Astrocyte (in vitro differentiated cells and primary cell): ENCODE data around the gene TRAPPC3.
A peak's percentile ranks its signal among the peaks of the same experiment; 100 is the strongest.

Source experiments
- EZH2 ChIP-seq: IDR thresholded peaks from 2 replicates; pipeline ENCODE4 v1.6.1; 2012; ENCODE audit warnings: mild to moderate bottlenecking, low read length, inconsistent platforms; ENCODE audit not compliant: insufficient read depth
- TF ChIP-seq, protein P1 (sequence below): IDR thresholded peaks from 2 replicates; pipeline ENCODE4 v1.5.1; 2011; ENCODE audit warnings: low read depth, mild to moderate bottlenecking, inconsistent platforms, low read length, moderate library complexity; ENCODE audit not compliant: insufficient read depth

DNA sequence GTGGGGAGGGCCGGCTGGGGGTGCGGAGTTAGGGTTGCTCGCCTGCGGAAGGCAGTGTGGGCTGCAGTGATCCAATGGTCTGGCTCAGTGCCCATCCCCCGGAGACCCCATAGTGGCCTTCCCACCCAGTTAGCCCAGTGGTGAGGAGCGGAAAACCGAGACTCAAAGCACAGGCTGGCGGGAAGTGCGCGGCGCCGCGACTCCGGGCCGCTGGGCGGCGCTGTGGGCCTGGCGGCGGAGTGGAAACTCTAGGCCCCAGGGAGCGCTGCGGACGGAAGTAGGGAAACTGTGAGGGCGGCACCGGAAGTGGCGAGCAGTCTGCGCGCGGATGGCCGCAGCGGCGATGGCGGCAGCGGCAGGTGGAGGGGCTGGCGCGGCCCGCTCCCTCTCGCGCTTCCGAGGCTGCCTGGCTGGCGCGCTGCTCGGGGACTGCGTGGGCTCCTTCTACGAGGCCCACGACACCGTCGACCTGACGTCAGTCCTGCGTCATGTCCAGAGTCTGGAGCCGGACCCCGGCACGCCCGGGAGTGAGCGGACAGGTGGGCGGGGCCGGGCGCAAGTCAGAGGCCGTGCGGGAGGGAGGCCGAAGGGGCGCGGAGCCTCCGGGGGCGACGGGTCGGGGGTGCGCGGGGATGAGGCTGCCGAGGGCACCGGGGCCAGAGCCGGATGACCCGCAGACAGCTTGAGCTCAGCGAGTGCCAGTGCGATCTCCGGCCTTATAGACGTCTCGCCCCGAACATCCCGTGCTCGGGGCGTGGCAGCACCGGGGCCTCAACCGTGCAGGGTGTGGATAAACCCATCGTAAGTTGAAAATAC lies 60.5 kb downstream of the TRAPPC3 start, which contains the start of gene ADPRS:
- TF ChIP-seq, protein P1, sequence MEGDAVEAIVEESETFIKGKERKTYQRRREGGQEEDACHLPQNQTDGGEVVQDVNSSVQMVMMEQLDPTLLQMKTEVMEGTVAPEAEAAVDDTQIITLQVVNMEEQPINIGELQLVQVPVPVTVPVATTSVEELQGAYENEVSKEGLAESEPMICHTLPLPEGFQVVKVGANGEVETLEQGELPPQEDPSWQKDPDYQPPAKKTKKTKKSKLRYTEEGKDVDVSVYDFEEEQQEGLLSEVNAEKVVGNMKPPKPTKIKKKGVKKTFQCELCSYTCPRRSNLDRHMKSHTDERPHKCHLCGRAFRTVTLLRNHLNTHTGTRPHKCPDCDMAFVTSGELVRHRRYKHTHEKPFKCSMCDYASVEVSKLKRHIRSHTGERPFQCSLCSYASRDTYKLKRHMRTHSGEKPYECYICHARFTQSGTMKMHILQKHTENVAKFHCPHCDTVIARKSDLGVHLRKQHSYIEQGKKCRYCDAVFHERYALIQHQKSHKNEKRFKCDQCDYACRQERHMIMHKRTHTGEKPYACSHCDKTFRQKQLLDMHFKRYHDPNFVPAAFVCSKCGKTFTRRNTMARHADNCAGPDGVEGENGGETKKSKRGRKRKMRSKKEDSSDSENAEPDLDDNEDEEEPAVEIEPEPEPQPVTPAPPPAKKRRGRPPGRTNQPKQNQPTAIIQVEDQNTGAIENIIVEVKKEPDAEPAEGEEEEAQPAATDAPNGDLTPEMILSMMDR, result peak; percentile 69
- TF ChIP-seq EZH2, result no peak
